Measurements from ENCODE around the gene HOPX. TPM values are rescaled to one million over a fixed set of nuclear protein-coding genes. Genes with fewer than 3 reads are reported as not detected.

The HOPX gene
- total RNA-seq, 1 donor from 2014 or later: 42.1 TPM

DNA sequence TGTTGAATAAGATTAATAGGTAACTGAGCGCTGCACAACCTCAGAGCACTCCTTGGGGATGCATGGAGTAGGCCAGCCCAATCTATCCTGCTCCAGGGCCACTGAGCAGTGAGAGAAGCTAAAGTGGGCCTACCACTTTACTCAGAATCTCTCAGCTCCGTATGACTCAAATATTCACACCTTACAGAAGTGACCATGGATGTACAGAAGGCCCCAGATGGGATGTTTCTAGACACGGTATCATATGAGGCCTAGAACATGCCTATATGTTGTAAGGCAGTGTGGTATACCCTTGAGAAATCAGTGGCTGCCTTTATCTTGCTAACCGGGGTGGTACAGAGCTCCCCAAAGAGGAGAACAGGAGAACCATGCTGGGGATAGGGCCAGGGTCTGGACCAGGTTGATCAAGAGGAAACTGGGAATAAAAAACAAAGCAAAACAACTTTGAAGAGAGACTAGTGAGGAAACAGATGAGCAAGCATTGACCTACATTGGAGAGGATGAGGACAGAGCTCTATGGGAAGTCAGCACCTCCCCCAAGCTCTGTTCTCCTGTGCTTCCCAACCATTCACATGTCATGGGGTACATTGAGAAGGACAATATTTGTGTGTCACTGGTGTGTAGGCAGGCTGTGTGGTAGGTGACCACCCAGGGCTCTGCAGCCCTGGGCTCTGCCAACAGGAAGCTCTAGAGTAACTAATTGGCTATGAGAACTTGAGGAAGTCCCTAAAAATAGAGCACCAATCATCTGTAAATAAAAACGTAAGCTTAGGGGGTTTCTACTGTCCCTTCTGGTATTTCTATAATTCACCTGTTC lies 31.4 kb downstream of the HOPX start:
- Mint-ChIP-seq H3K4me3 (no peak overlapping the region), H3K9me3 (no peaks in the 10 kb centered on the region), H3K27me3 (peaks cover 36% of the 10 kb centered on the region), H3K4me1 (ENCODE audit: unreplicated experiment) (peaks cover 12% of the 10 kb centered on the region), H3K36me3 (no peaks in the 10 kb centered on the region), H3K27ac (no peak overlapping the region)
- DNase-seq (ENCODE audit: extremely low spot score, unreplicated experiment): no peak
- TF ChIP-seq, protein P1, sequence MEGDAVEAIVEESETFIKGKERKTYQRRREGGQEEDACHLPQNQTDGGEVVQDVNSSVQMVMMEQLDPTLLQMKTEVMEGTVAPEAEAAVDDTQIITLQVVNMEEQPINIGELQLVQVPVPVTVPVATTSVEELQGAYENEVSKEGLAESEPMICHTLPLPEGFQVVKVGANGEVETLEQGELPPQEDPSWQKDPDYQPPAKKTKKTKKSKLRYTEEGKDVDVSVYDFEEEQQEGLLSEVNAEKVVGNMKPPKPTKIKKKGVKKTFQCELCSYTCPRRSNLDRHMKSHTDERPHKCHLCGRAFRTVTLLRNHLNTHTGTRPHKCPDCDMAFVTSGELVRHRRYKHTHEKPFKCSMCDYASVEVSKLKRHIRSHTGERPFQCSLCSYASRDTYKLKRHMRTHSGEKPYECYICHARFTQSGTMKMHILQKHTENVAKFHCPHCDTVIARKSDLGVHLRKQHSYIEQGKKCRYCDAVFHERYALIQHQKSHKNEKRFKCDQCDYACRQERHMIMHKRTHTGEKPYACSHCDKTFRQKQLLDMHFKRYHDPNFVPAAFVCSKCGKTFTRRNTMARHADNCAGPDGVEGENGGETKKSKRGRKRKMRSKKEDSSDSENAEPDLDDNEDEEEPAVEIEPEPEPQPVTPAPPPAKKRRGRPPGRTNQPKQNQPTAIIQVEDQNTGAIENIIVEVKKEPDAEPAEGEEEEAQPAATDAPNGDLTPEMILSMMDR (conservative IDR thresholded peaks at IDR 0.05): no peak

DNA sequence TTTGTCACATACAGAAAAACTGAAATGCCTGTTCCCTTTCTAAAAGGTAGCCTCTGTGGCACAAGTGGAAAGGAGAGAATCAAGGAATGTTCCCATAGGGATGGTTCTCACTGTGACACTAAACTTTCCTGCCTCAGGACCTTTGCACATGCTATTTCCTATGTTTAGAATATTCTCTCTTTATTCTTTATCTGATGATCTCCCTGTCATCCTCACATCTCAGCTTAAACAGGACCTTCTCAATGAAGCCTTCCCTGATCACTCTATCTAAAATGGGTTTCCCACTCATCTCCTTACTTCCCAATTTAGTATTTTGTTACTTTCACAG lies 32.3 kb downstream of the HOPX start:
- TF ChIP-seq, protein P1 (conservative IDR thresholded peaks at IDR 0.05): no peak
- H3K27ac Mint-ChIP-seq: no peak overlapping the region
- H3K4me1 Mint-ChIP-seq (ENCODE audit: unreplicated experiment): peaks cover 4% of the 10 kb centered on the region
- no peak for DNase-seq (ENCODE audit: extremely low spot score, unreplicated experiment)
- H3K4me3 Mint-ChIP-seq: no peak overlapping the region
- no peaks in the 10 kb centered on the region for H3K9me3 Mint-ChIP-seq
- no peaks in the 10 kb centered on the region for H3K36me3 Mint-ChIP-seq
- peaks cover 27% of the 10 kb centered on the region for H3K27me3 Mint-ChIP-seq

DNA sequence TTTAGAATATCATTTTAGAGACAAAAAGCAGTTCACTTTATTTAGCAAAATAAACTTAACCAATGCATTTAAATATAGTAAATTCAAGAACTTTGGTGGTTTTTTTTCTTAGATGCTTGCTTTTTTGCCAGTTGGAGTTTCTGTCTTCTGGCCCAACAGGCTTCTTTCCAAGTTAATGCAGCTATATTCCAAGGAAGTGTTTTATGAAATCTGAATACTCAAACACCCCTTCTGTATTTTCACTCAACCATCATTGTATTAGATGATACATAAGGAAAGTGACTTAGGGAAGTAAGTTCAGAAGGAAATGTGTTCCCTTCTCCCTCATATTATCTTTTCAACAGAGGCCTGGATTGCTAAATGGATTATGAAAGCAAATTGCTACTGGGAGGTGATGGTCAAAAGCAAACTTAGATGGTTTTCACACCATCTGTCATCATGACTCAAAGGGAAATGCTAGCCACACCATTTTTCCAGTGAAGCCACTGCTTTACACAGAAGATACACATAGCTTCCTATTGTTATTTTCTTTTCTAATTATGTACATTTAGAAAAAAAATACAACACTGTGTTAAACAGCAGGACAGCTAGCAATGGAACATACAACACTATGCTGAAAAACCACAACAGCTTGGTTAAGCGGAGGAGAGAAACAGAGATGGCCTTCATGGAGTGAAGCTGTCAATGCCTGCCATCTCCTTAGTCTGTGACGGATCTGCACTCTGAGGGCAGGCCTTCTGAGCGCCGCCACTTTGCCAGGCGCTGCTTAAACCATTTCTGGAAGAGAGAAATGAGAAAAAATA lies 32.9 kb downstream of the HOPX start:
- no peak for DNase-seq (ENCODE audit: extremely low spot score, unreplicated experiment)
- H3K27me3 Mint-ChIP-seq: peaks cover 21% of the 10 kb centered on the region
- TF ChIP-seq, protein P1 (conservative IDR thresholded peaks at IDR 0.05): no peak
- peaks cover 4% of the 10 kb centered on the region for H3K4me1 Mint-ChIP-seq (ENCODE audit: unreplicated experiment)
- H3K27ac Mint-ChIP-seq: no peak overlapping the region
- H3K4me3 Mint-ChIP-seq: no peak overlapping the region
- H3K36me3 Mint-ChIP-seq: no peaks in the 10 kb centered on the region
- no peaks in the 10 kb centered on the region for H3K9me3 Mint-ChIP-seq

DNA sequence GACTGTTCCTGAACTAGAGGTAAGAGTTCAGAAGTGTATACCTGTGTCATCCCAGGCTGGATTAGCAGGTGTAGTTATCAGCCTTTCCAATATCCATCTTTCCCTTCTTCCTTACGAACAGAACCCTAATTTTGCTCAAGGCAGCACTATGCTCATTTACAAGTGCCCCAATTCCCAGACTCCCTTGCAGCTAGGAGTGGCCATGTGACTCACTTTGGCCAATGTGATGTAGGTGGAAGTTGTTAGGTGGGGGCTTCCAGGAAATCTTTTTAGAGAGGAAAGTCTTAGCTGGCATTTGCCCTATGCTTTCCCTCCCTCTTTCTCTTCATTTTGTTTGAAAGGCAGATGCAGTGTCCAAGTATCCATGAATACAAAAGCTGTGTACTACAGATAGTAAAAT lies 34.8 kb downstream of the HOPX start:
- Mint-ChIP-seq H3K27me3 (peaks cover 8% of the 10 kb centered on the region), H3K27ac (no peak overlapping the region), H3K4me3 (no peak overlapping the region), H3K4me1 (ENCODE audit: unreplicated experiment) (peaks cover 4% of the 10 kb centered on the region), H3K36me3 (no peaks in the 10 kb centered on the region), H3K9me3 (no peaks in the 10 kb centered on the region)
- no peak for DNase-seq (ENCODE audit: extremely low spot score, unreplicated experiment)
- TF ChIP-seq, protein P1 (conservative IDR thresholded peaks at IDR 0.05): no peak

DNA sequence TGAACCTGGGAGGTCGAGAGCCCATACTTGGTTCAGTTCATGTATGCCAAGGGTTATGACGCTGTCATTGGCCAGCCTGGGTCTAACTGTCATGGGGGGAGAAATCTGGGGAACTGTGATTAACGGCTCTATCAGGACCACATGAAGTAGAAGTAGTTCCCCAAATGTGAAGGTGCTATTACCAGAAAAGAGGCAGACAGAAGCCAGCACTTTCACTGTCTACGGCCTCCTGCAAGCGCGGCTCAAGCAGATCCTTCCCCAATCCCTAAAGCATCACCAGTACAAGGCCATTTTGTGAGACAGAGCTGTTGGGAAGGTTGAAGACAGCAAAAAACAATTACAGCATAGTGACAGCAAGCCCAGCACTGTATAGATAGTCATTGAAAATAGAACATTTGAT lies 37.5 kb downstream of the HOPX start:
- no peak overlapping the region for H3K4me3 Mint-ChIP-seq
- no peaks in the 10 kb centered on the region for H3K36me3 Mint-ChIP-seq

More for the DNA sequence above, 37.5 kb downstream of the HOPX start:
- TF ChIP-seq, protein P1 (conservative IDR thresholded peaks at IDR 0.05): no peak
- Mint-ChIP-seq H3K27me3 (no peaks in the 10 kb centered on the region), H3K27ac (no peak overlapping the region), H3K4me1 (ENCODE audit: unreplicated experiment) (no peaks in the 10 kb centered on the region), H3K9me3 (no peaks in the 10 kb centered on the region)
- DNase-seq (ENCODE audit: extremely low spot score, unreplicated experiment): no peak

Data from type B pancreatic cell (in vitro differentiated cells).